MM.1S (cell line): Measurements from ENCODE around the gene OR52I2.
A peak's percentile ranks its signal among the peaks of the same experiment; 100 is the strongest.

Experiments used
- DNase-seq: peaks from one replicate; pipeline ENCODE4 v3.0.0-alpha.2; 2015
- H2AFZ ChIP-seq: fragments of 300-600 bp; sonication (generic); 2 replicates; pipeline ENCODE4 v1.6.0; 2016; ENCODE audit warnings: antibody characterized with exemption, low read length
- H3F3A ChIP-seq: fragments of 300-600 bp; sonication (generic); 2 replicates; pipeline ENCODE4 v1.6.1; 2016; ENCODE audit warnings: mild to moderate bottlenecking, antibody characterized with exemption, low read length, moderate library complexity, mixed read lengths; ENCODE audit not compliant: insufficient read depth
- H3K27ac ChIP-seq: fragments of 300-600 bp; sonication (generic); 2 replicates; pipeline ENCODE4 v1.5.1; 2016; ENCODE audit warnings: mild to moderate bottlenecking, low read length
- H3K27me3 ChIP-seq: fragments of 300-600 bp; sonication (generic); replicated peaks from 2 replicates; pipeline ENCODE4 v1.6.0; 2016; ENCODE audit warnings: low read length; ENCODE audit not compliant: insufficient read depth
- H3K36me3 ChIP-seq: fragments of 300-600 bp; sonication (generic); replicated peaks from 2 replicates; pipeline ENCODE4 v1.6.1; 2016; ENCODE audit warnings: mild to moderate bottlenecking, low read length, mixed read lengths; ENCODE audit not compliant: insufficient read depth
- H3K4me1 ChIP-seq: fragments of 300-600 bp; sonication (generic); 2 replicates; pipeline ENCODE4 v1.6.1; 2016; ENCODE audit warnings: low read length, mixed read lengths
- H3K4me2 ChIP-seq: fragments of 300-600 bp; sonication (generic); 2 replicates; pipeline ENCODE4 v1.6.0; 2016; ENCODE audit warnings: low read depth, low read length
- H3K4me3 ChIP-seq: fragments of 300-600 bp; sonication (generic); 2 replicates; pipeline ENCODE4 v1.5.1; 2016; ENCODE audit warnings: low read length, mixed read lengths
- H3K79me2 ChIP-seq: fragments of 300-600 bp; sonication (generic); 2 replicates; pipeline ENCODE4 v1.6.1; 2016; ENCODE audit warnings: mixed run types, low read length, mixed read lengths
- H3K9ac ChIP-seq: fragments of 300-600 bp; sonication (generic); 2 replicates; pipeline ENCODE4 v1.6.1; 2016; ENCODE audit warnings: low read length, mixed read lengths
- H3K9me2 ChIP-seq: fragments of 300-600 bp; sonication (generic); replicated peaks from 2 replicates; pipeline ENCODE4 v1.6.1; 2016; ENCODE audit warnings: mild to moderate bottlenecking, low read length, mixed read lengths; ENCODE audit not compliant: insufficient read depth
- H3K9me3 ChIP-seq: fragments of 300-600 bp; sonication (generic); replicated peaks from 2 replicates; pipeline ENCODE4 v1.6.1; 2016; ENCODE audit warnings: mild to moderate bottlenecking, low read length, mixed read lengths; ENCODE audit not compliant: insufficient read depth
- H4K20me1 ChIP-seq: fragments of 300-600 bp; sonication (generic); 2 replicates; pipeline ENCODE4 v1.6.1; 2016; ENCODE audit warnings: mild to moderate bottlenecking, low read length, moderate library complexity, mixed read lengths; ENCODE audit not compliant: insufficient read depth
- CTCF ChIP-seq: fragments of 300-600 bp; sonication (generic); IDR thresholded peaks from 2 replicates; pipeline ENCODE4 v1.5.1; 2016; ENCODE audit warnings: antibody characterized with exemption, low read length, mixed read lengths
- EZH2 ChIP-seq: fragments of 300-600 bp; sonication (generic); optimal IDR thresholded peaks from 2 replicates; pipeline ENCODE3; 2017; ENCODE audit warnings: low read depth, mild to moderate bottlenecking, antibody characterized with exemption, low read length, mixed read lengths
- EZH2phosphoT487 ChIP-seq: fragments of 300-600 bp; sonication (generic); IDR thresholded peaks from 2 replicates; pipeline ENCODE4 v1.6.1; 2018; ENCODE audit warnings: antibody characterized with exemption, low read length

OR52I2 gene

GRCh38 chr11:4637662-4638047 lies 56.1 kb downstream of the OR52I2 start:
- TF ChIP-seq CTCF (no peak), EZH2phosphoT487 (no peak), EZH2 (no peak)
- Histone ChIP-seq H3K4me2 (peak overlapping the region; percentile 76; the same call in 1 of the 2 replicates), H3K27me3 (no peaks in the 10 kb centered on the region), H3F3A (no peaks in the 10 kb centered on the region), H3K4me3 (no peak overlapping the region), H3K9me3 (no peaks in the 10 kb centered on the region), H4K20me1 (no peaks in the 10 kb centered on the region), H3K36me3 (no peaks in the 10 kb centered on the region), H3K79me2 (no peaks in the 10 kb centered on the region), H2AFZ (no peak overlapping the region), H3K9ac (no peak overlapping the region), H3K9me2 (no peaks in the 10 kb centered on the region), H3K4me1 (no peaks in the 10 kb centered on the region), H3K27ac (no peak overlapping the region)
- DNase-seq, result no peak

DNA sequence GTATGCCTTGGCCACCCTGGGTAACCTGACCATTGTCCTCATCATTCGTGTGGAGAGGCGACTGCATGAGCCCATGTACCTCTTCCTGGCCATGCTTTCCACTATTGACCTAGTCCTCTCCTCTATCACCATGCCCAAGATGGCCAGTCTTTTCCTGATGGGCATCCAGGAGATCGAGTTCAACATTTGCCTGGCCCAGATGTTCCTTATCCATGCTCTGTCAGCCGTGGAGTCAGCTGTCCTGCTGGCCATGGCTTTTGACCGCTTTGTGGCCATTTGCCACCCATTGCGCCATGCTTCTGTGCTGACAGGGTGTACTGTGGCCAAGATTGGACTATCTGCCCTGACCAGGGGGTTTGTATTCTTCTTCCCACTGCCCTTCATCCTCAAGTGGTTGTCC lies 58.4 kb downstream of the OR52I2 start:
- H3K9me3 ChIP-seq, result no peaks in the 10 kb centered on the region
- H3K4me2 ChIP-seq, result no peak overlapping the region
- H3K27ac ChIP-seq, result no peak overlapping the region
- no peaks in the 10 kb centered on the region for H3K27me3 ChIP-seq
- no peak overlapping the region for H3K9ac ChIP-seq
- H4K20me1 ChIP-seq, result no peaks in the 10 kb centered on the region
- no peak overlapping the region for H2AFZ ChIP-seq
- H3K79me2 ChIP-seq, result no peaks in the 10 kb centered on the region
- H3K36me3 ChIP-seq, result no peaks in the 10 kb centered on the region
- TF ChIP-seq EZH2phosphoT487 (no peak), EZH2 (no peak), CTCF (no peak)
- no peaks in the 10 kb centered on the region for H3K9me2 ChIP-seq
- H3K4me3 ChIP-seq, result no peak overlapping the region
- H3K4me1 ChIP-seq, result no peaks in the 10 kb centered on the region
- H3F3A ChIP-seq, result no peaks in the 10 kb centered on the region
- DNase-seq, result no peak

DNA sequence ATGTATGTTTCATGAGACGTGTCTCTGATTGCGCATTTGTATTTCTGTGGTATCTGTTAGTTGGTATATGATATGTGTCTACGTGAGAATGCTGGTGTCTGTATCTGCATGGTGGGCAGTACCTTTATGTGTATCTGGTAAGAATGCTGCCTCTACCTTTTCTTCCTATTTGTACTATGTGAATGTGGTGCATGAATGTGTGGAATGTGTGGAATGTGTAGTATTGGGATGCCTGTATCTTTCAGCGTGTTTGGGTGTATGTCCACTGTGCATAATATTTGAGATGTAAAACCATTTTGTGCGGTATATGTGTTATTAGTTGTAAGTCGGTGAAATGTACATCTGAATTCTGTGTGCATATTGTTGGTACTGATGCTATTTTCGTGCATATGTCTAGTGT lies 60.0 kb downstream of the OR52I2 start:
- Histone ChIP-seq H3K4me1 (no peaks in the 10 kb centered on the region), H3K9me2 (no peaks in the 10 kb centered on the region), H3K9me3 (no peaks in the 10 kb centered on the region), H4K20me1 (no peaks in the 10 kb centered on the region), H3K4me3 (no peak overlapping the region), H3K9ac (no peak overlapping the region), H3K27ac (no peak overlapping the region), H3K79me2 (no peaks in the 10 kb centered on the region), H2AFZ (no peak overlapping the region), H3K27me3 (no peaks in the 10 kb centered on the region), H3K36me3 (no peaks in the 10 kb centered on the region), H3F3A (no peaks in the 10 kb centered on the region), H3K4me2 (no peak overlapping the region)
- no peak for DNase-seq
- TF ChIP-seq EZH2, result no peak
- no peak for TF ChIP-seq EZH2phosphoT487
- no peak for TF ChIP-seq CTCF
